Hippocampal formation (tissue), 2 donors: ENCODE measurements around the gene ZXDC.

ENCODE experiments used
- DNase-seq, 2 donors: peaks; one replicate each; lab custom pipeline; 2025; lab: John Stamatoyannopoulos, UW

The ZXDC gene

DNA sequence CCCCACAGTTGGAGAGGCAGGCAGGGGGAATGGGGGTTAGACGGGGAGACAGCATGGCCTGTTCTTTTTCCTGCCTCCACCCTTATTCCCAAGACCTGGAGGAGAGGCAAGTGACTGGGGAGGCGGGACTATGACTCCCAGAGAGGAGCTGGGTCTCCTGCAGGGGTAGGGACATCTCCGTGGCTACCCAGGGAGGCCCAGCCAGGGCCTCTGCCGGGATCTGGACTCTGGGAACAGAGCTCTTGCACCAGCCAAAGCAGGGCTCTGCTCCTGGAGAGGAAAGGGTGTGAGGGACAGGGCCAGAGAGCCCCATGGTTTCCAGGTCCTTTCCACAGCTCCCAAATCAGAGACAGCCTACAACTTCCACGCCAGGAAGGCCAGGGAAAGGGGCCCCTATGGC is 58.2 kb downstream of the ZXDC start:
- DNase-seq: no peak

DNA sequence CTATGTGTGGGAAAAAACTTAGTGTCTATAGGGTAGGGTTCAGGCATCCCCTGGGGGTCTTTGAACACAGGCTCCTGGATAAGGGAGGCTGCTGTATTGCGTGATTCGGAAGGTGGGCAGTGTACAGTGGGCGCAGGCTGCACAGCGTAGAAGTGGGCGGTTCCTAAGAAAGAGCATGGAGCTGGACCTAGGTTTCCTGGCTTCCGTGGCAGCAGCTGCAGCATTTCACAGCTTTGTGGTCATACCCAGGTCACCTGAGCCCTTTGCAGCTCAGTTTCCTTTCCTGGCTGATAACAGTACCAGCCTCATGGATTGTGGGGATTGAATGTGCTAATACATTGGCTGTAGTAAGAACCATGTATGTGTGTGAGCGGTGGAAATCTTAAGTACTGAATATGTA is 58.7 kb downstream of the ZXDC start:
- no peak for DNase-seq

DNA sequence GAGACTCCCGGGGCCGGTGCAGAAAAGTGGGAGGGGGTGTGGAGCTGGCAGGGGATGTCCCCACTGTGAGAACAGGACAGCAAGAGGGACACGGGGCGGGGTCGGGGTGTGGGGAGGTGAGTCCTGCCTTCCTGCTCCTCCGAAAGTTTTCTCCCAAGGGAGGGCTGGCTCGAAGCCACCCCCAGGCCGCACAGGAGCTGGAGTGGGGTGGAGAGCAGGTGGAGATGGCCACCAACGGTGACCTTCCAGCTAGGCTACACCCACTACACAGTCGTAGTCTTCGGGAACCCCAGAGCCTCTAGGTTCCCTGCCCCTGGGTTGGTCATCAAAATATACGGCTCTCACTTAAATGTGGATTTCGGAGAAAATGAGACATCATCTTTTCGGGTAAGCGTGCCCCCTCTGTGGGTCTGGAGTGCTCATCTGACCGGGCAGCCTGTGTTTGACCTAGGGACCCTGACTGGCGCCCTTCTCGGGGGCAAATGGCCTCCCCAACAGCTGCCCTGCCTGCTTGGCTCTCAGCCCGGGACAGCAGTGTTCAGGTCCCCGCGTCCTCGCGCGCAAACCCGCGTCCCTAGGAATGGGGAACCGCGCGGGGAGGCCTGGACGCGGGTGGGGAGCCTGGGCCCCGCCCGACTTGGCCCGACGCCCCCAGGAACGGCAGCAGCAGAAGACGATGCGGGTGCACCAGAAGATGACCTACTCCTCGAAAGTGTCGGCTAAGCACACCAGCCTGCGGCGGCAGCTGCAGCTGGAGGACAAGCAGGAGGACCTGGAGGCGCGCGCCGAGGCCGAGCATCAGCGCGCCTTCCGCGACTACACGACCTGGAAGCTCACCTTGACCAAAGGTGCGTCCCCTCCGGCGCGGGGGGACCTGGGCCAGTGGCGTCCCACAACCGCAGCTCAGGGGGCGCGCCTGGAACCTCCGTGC is 59.8 kb downstream of the ZXDC start:
- DNase-seq: no peak

DNA sequence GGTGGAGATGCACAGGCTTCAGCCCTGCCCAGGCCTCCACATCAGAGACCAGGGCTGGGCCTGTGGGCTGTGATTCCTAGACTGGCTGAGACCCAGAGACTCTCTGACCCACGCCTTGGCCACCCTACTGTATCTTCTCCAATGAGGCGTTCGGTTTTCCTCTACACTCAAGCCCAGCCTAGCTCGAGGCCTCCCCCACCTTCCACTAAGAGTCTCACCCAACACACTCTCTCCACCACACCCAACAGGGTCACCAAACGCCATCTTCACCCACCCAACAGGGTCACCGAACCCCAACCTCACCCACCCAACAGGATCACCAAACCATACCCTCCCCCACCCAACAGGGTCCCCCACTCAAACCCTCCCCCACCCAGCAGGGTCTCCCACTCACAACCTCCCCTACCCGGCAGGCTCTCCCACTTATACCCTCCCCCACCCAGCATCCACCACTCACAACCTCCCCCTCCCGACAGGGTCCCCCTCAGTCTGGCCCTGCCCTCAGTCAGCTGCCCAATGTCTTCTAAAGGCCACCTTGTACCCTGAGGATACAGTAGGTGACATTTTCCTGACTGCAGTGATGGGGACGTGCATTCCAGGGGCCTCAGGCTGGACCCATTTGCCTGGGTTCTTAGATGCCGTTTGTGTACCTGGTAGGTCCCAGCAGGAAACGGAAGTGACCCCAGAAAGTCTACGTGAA is 60.6 kb downstream of the ZXDC start:
- DNase-seq: no peak

GRCh38 chr3:126414406-126414805 is 61.3 kb downstream of the ZXDC start:
- no peak for DNase-seq

DNA sequence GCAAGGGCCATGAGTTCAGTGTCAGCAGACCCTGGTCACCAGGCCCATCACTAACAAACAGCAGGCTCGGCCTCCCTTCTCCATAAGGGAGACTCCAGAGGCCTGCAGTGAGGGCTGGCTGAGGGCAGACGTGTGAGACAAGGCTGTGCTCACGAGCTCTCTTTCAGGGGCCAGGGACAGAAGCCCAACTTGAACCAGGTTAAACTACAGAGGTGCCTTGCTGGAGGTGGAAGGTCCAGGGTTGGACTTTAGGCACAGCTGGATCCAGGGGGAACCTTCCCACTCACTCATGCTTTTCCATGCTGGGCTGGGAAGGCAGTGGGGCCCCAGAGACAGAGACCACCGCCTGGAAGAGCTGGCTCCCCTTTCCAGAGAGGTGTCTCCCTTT is 62.0 kb downstream of the ZXDC start:
- DNase-seq: no peak

- DNase-seq: no peak
Measured at GRCh38 chr3:126412841-126413692, 62.6 kb downstream of the ZXDC start.

- DNase-seq: no peak
Measured at GRCh38 chr3:126408099-126408498, 67.6 kb downstream of the ZXDC start.

- DNase-seq: no peak
Measured at GRCh38 chr3:126407412-126408044, 68.2 kb downstream of the ZXDC start.

DNA sequence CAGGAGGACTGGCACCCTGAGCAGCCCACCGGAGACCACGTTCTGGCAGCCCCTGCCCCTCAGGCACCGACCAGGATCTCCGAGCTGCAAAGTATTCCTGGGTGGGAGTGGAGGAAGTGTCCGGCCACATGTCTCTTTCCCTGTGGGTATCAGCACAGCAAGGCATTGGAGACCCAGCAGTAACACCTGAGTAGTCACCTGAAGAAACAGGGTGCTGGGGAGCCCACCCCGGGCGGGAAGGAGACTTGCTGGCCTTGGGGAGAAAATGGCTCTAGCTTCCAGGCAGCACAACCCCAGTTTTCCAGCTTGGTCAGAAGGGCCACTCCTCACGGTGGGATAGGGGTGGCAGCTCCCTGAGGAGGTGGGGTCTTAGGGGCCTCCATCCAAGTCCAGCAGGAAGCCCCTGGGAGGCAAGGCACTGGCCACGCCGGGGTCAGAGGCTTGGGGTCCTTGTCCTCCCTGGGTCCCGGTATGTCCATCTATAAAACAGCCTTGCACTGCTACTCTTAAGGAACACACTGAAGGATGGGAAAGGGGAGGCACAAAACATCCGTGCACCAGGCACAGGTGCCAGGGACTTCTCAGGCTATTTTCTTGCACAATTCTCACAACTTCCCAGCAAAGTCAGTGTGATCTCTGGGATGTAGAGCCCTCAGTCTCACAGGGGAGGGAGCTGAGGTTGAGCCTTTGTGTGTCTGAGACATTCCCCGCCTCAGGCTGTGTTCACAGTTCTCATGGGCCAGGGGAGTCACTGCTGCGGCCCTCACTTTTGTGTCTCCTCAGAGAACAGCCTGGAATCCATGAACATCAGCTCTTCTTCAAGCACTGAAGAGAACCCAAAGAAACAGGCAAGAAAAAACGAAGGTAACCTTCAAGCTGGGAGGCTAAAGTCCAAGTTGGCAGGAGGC is 69.0 kb downstream of the ZXDC start:
- no peak for DNase-seq

GRCh38 chr3:126402666-126403302 is 72.9 kb downstream of the ZXDC start:
- no peak for DNase-seq

DNA sequence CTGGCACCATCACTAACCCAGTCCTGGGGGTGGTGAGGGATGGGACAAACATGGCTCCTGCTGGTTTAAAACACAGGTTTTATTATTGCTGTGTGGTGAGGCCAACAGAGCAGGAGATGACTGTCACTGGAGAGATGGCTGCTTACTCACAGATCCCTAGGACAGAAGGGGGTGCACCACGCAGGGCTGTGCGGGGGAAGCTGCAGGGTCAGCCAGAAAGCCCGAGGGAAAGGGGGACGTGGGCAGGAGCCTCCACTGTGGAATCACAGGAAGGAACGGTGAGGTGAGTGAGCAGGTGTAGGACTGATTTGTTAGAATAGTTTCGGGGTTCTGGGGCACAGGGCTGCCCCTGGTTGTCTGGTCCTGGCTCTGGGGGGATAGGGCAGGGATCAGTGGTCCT is 73.5 kb downstream of the ZXDC start:
- DNase-seq: no peak

DNA sequence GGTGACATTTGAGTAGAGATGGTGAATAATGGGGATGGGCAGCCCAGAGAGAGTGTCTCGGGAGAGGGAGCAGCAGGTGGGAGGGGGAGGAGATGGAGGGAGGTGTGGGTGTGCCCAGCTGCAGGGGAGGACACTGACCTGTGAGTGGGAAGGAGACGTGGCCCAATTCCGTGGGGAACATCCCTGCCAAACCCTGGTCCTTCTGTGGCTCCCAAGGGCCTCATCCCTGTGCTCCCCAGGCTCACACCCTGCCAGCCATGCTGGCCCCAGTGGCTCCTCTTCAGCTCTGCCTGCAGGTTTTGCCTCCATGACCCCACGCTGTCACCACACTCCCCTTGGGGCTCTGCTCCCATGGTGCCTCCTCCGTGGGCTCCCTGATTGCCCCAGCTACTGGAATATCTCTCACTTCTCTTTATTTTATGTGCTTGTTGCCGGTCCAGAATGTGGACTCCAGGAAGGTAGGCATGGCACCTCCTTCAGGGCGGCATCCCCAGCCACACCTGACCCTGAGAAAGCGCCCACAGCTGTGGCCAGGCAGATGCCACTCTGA is 74.0 kb downstream of the ZXDC start:
- no peak for DNase-seq

- DNase-seq: no peak
Measured at GRCh38 chr3:126399756-126400155, 75.9 kb downstream of the ZXDC start.

GRCh38 chr3:126399351-126399735 is 76.3 kb downstream of the ZXDC start:
- no peak for DNase-seq

GRCh38 chr3:126398423-126399350 is 77.0 kb downstream of the ZXDC start:
- no peak for DNase-seq

- no peak for DNase-seq
Measured at GRCh38 chr3:126397610-126398422, 77.9 kb downstream of the ZXDC start.

- no peak for DNase-seq
Measured at GRCh38 chr3:126396536-126396935, 79.2 kb downstream of the ZXDC start.
